Measurements from ENCODE around the gene PFDN1. TPM values are rescaled to one million over a fixed set of nuclear protein-coding genes. Genes with fewer than 3 reads are reported as not detected.

PFDN1 gene
- total and polyA plus RNA-seq, 9 of the 15 experiments (the other 6 are each of a cell fraction or from before 2014, with no cell fraction given) = 45.5 to 215 (median 78.0) TPM

DNA sequence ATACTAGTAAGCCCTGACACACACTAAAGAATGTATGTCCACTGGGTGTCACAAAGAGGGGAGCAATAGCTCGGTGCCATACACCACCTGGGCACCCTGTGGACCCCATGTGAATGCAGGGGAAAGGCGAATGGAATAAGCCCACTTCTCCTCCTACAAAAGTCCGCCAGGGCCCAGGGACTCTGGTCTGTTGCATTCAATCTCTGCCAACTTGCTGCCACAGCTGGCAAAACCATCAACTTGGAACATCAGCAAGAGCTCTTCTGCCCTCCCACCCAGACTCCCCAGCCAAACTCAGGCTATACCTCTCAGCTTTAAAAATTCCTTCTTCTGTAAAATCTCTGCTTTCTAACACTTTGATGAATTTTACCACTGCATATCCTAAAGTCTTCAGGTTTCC is 54.5 kb downstream of the PFDN1 start (continued):
- TF ChIP-seq CBX8 (IDR thresholded peaks at IDR 0.05; ENCODE audit: borderline replicate concordance, extremely low read depth, low read depth, low read length, poor library complexity, severe bottlenecking) = no peak

DNA sequence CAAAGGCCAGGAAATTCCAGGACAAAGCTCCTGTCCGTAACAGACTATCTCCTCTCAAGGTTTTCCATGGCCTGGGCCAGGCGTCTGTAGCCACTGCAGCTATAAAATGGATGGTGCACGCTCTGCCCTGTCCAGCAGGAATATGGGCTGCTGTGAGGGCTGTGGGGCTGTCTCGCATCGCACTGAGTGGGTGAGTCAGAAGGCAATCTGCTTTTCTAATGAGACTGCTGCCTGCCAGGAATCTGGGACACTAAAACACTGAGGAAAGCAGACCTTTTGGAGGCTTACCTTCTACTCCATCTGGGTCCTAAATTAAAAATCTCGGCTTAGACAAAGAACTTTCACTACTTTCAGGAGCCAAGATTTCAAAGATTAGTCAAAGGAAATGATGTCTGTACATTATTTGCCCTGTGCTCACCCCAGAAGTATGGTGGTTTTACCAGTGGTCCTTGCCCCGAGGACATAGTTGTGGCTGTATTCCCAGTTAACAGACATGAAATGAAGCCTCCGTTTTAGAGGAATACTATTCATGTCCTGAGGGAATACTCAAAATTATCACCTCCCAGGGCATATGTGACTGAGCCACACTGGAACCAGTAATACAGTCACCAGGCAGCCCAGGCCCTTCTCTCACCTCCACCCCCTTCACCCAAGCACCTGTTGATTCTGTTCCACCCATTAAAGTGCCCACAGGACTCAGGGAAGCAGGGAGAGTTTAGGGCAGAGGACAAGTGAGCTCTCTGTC is 56.4 kb downstream of the PFDN1 start:
- Histone ChIP-seq H3K9me3 (replicated peaks; ENCODE audit: control insufficient read depth, insufficient read depth, low read depth, low read length) (no peaks in the 10 kb centered on the region), H2AFZ (ENCODE audit: low read depth, low read length) (no peak overlapping the region), H3K4me3 (no peak overlapping the region), H3K79me2 (ENCODE audit: control insufficient read depth, insufficient read depth, low read length) (0 out of 3 replicates have a peak, but pooled peaks cover under 1% of the 10 kb centered on the region), H4K20me1 (replicated peaks; ENCODE audit: control insufficient read depth, insufficient read depth, low read length) (peaks cover 14% of the 10 kb centered on the region), H3K27ac (ENCODE audit: extremely low read depth, low read depth, low read length) (no peak overlapping the region), H3K4me2 (ENCODE audit: insufficient read depth, low read length) (no peak overlapping the region), H3K9ac (ENCODE audit: insufficient read depth in 1 of 2, low read depth in 2 of 2, low read length in 2 of 2) (no peak overlapping the region), H3K9me1 (ENCODE audit: control insufficient read depth, insufficient read depth, low read length) (peaks cover 4% of the 10 kb centered on the region), H3K27me3 (ENCODE audit: control insufficient read depth in 2 of 2, insufficient read depth in 2 of 2, low read length in 2 of 2) (no peaks in the 10 kb centered on the region), H3K4me1 (replicated peaks in 1 of 2; ENCODE audit: control insufficient read depth in 2 of 2, insufficient read depth in 2 of 2, low read length in 2 of 2) (peaks cover 7 to 8% of the 10 kb centered on the region in 2 experiments; a peak in 4 of 5 replicates), H3K36me3 (ENCODE audit: control insufficient read depth, insufficient read depth, low read length) (peaks cover 69% of the 10 kb centered on the region)
- ChIA-PET CTCF (ENCODE audit: low intra/inter-chr PET ratio) (interaction anchor here (0.8 kb wide), 2 partner anchors 99 to 106 kb away, joined by 3 read pairs; partner anchors contain the start of gene HBEGF), POLR2A (interaction anchor here (0.7 to 3.6 kb wide), 5 partner anchors 15 to 134 kb away, joined by 3 to 12 read pairs (median 4); partner anchors contain the start of gene SLC4A9)
- no TSS peak for BruUV-seq (replicated peaks)
- ATAC-seq (no peak), FAIRE-seq (no peak), DNase-seq (ENCODE audit: extremely low read depth in 1 of 4, low spot score in 3 of 4) (no peak)
- TF ChIP-seq ZNF24 (IDR thresholded peaks at IDR 0.05) (no peak), EGR1 (conservative IDR thresholded peaks at IDR 0.05) (no peak), EP300 (IDR thresholded peaks at IDR 0.05; ENCODE audit: low read length) (no peak), ESRRA (IDR thresholded peaks at IDR 0.05; ENCODE audit: borderline replicate concordance, low read depth) (no peak), TAF15 (IDR thresholded peaks at IDR 0.05; ENCODE audit: low read depth, low read length) (no peak), ZNF778 (CRISPR knock-in tag; IDR thresholded peaks at IDR 0.05) (no peak), KLF6 (CRISPR knock-in tag; IDR thresholded peaks at IDR 0.05; ENCODE audit: borderline replicate concordance) (no peak), POLR2B (IDR thresholded peaks at IDR 0.05; ENCODE audit: low read depth, partially characterized antibody) (no peak), EWSR1 (IDR thresholded peaks at IDR 0.05; ENCODE audit: borderline replicate concordance, low read depth, partially characterized antibody) (no peak), BRD4 (IDR thresholded peaks at IDR 0.05) (no peak)
- TF ChIP-seq, protein P1, sequence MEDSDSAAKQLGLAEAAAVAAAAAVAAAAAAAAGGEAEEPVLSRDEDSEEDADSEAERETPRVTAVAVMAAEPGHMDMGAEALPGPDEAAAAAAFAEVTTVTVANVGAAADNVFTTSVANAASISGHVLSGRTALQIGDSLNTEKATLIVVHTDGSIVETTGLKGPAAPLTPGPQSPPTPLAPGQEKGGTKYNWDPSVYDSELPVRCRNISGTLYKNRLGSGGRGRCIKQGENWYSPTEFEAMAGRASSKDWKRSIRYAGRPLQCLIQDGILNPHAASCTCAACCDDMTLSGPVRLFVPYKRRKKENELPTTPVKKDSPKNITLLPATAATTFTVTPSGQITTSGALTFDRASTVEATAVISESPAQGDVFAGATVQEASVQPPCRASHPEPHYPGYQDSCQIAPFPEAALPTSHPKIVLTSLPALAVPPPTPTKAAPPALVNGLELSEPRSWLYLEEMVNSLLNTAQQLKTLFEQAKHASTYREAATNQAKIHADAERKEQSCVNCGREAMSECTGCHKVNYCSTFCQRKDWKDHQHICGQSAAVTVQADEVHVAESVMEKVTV (CRISPR knock-in tag; IDR thresholded peaks at IDR 0.05) = no peak
- TF ChIP-seq, protein P2, sequence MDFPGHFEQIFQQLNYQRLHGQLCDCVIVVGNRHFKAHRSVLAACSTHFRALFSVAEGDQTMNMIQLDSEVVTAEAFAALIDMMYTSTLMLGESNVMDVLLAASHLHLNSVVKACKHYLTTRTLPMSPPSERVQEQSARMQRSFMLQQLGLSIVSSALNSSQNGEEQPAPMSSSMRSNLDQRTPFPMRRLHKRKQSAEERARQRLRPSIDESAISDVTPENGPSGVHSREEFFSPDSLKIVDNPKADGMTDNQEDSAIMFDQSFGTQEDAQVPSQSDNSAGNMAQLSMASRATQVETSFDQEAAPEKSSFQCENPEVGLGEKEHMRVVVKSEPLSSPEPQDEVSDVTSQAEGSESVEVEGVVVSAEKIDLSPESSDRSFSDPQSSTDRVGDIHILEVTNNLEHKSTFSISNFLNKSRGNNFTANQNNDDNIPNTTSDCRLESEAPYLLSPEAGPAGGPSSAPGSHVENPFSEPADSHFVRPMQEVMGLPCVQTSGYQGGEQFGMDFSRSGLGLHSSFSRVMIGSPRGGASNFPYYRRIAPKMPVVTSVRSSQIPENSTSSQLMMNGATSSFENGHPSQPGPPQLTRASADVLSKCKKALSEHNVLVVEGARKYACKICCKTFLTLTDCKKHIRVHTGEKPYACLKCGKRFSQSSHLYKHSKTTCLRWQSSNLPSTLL (IDR thresholded peaks at IDR 0.05) = no peak
- TF ChIP-seq, protein P3, sequence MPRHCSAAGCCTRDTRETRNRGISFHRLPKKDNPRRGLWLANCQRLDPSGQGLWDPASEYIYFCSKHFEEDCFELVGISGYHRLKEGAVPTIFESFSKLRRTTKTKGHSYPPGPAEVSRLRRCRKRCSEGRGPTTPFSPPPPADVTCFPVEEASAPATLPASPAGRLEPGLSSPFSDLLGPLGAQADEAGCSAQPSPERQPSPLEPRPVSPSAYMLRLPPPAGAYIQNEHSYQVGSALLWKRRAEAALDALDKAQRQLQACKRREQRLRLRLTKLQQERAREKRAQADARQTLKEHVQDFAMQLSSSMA (CRISPR knock-in tag; IDR thresholded peaks at IDR 0.05) = no peak
- in situ Hi-C loops (cut with MboI) = loop anchor here (5.0 to 10.0 kb wide), 2 partner anchors 56 to 478 kb away; partner anchors contain the start of gene PFDN1
- 85% methylated on average over 8 of the region's 8 CpGs for WGBS (ENCODE audit: insufficient coverage, low coverage, missing lambda C conversion rate)
- intact Hi-C loops (cut with micrococcal nuclease) = loop anchor here (10.0 kb wide), 1 partner anchor 308 kb away; the partner anchor contains the start of gene SRA1

All from K562 (cell line).